Kidney (tissue), 14 donors: ENCODE measurements around the gene PRDM16. TPM values are rescaled to one million over a fixed set of nuclear protein-coding genes. Genes with fewer than 3 reads are reported as not detected.

ENCODE experiments used
- DNase-seq, 5 donors: peaks; one replicate each; pipeline ENCODE4 v3.0.0-alpha.2; 2013 to 2020
- FAIRE-seq: peaks from 2 replicates; lab custom pipeline; 2012; peaks lifted over from hg19 to GRCh38; lab: Jason Lieb, UNC
- H3K27ac ChIP-seq, 2 donors: one replicate each; pipeline ENCODE4 v1.7.0; 2013; ENCODE audit warnings: low read depth in 2 of 2, low read length in 2 of 2, inconsistent platforms in 1 of 2
- H3K27me3 ChIP-seq: one replicate; pipeline ENCODE4 v1.7.1; 2013; ENCODE audit warnings: low read length, inconsistent platforms; ENCODE audit not compliant: control insufficient read depth, insufficient read depth
- H3K36me3 ChIP-seq, 3 donors: one replicate each; pipeline versions ENCODE4 v1.7.0 to v1.7.1; 2013; ENCODE audit warnings: low read length in 3 of 3, control low read depth in 1 of 3, inconsistent platforms in 1 of 3; ENCODE audit not compliant: insufficient read depth in 3 of 3, control insufficient read depth in 2 of 3
- H3K4me1 ChIP-seq, 3 donors: one replicate each; pipeline versions ENCODE4 v1.7.0 to v1.7.1; 2013; ENCODE audit warnings: low read length in 3 of 3, inconsistent platforms in 1 of 3, low read depth in 1 of 3; ENCODE audit not compliant: control insufficient read depth in 2 of 3, insufficient read depth in 2 of 3
- H3K4me3 ChIP-seq, 3 donors: one replicate each; pipeline versions ENCODE4 v1.7.0 to v1.8.1; 2013; ENCODE audit warnings: low read length in 3 of 3, control low read depth in 1 of 3, inconsistent platforms in 1 of 3
- H3K9ac ChIP-seq, 3 donors: one replicate each; pipeline versions ENCODE4 v1.7.0 to v1.7.1; 2013; ENCODE audit warnings: low read length in 3 of 3, control low read depth in 1 of 3, inconsistent platforms in 1 of 3
- H3K9me3 ChIP-seq, 3 donors: one replicate each; pipeline versions ENCODE4 v1.7.0 to v1.7.1; 2013; ENCODE audit warnings: low read length in 3 of 3, control low read depth in 1 of 3, inconsistent platforms in 1 of 3; ENCODE audit not compliant: control insufficient read depth in 2 of 3, insufficient read depth in 1 of 3
- CTCF ChIP-seq: IDR thresholded peaks from 3 replicates; pipeline ENCODE4 v1.5.1; 2012; ENCODE audit warnings: mild to moderate bottlenecking, moderate library complexity, borderline replicate concordance; ENCODE audit not compliant: insufficient read depth; ENCODE audit errors: extremely low read depth
- intact Hi-C: fragments of 100-400 bp; cut with DNase I; formaldehyde crosslinking; loops from one replicate; pipeline ENCODE4 v1.11.1; 2022
- polyA plus RNA-seq: library from polyadenylated mRNA; stranded (reverse); fragments of 350-450 nt; fragmentation: Illumina TruSeq; extraction: RNeasy Lipid Tissue Mini Kit (QIAGEN cat#74804); gene quantifications from one replicate; pipeline ENCODE4 v1.2.3, GENCODE V29; 2014; ENCODE audit warnings: low read depth, low replicate concordance; ENCODE audit not compliant: insufficient read depth
- total RNA-seq: library from RNA; stranded (reverse); fragmentation: NEBNext Ultra II Directional; extraction: Animal tissue kit (Norgen Biotek cat#: 25700); gene quantifications from one replicate; pipeline ENCODE4 v1.2.1, GENCODE V29; 2021
- donor health status: control.
- donor health status: control.
- donor health status: control.
- donor health status: control.
- donor health status: control.
- donor health status: DM: yes; HTN: yes; CAD: no.
- donor health status: Normal renal cell carcinoma (clear cell type).

Gene PRDM16
- total and polyA plus RNA-seq, 2 donors from 2014 or later = 3.0 to 21.9 TPM

GRCh38 chr1:3310718-3311400, 241.9 kb downstream of the PRDM16 start:
- H3K9me3 ChIP-seq = peaks cover 0 to 2% (median 0%) of the 10 kb centered on the region in 3 donors
- H3K27ac ChIP-seq = no peak overlapping the region
- TF ChIP-seq CTCF = no peak
- no peak overlapping the region for H3K4me3 ChIP-seq
- no peaks in the 10 kb centered on the region for H3K36me3 ChIP-seq
- no peak overlapping the region for H3K9ac ChIP-seq
- H3K27me3 ChIP-seq = peaks cover 11% of the 10 kb centered on the region
- intact Hi-C loops = no loop called here
- DNase-seq (no peak), FAIRE-seq (no peak)
- peaks cover 0 to 19% (median 5%) of the 10 kb centered on the region in 3 donors for H3K4me1 ChIP-seq

GRCh38 chr1:3311711-3312110, 242.7 kb downstream of the PRDM16 start:
- FAIRE-seq (no peak), DNase-seq (no peak)
- H3K9me3 ChIP-seq = peaks cover 0 to 2% (median 0%) of the 10 kb centered on the region in 3 donors
- no peak overlapping the region for H3K9ac ChIP-seq
- H3K36me3 ChIP-seq = no peaks in the 10 kb centered on the region
- H3K27me3 ChIP-seq = peaks cover 16% of the 10 kb centered on the region
- H3K4me1 ChIP-seq = peaks cover 4 to 19% (median 5%) of the 10 kb centered on the region in 3 donors
- H3K4me3 ChIP-seq = no peak overlapping the region
- no peak for TF ChIP-seq CTCF
- H3K27ac ChIP-seq = no peak overlapping the region
- intact Hi-C loops = no loop called here

DNA sequence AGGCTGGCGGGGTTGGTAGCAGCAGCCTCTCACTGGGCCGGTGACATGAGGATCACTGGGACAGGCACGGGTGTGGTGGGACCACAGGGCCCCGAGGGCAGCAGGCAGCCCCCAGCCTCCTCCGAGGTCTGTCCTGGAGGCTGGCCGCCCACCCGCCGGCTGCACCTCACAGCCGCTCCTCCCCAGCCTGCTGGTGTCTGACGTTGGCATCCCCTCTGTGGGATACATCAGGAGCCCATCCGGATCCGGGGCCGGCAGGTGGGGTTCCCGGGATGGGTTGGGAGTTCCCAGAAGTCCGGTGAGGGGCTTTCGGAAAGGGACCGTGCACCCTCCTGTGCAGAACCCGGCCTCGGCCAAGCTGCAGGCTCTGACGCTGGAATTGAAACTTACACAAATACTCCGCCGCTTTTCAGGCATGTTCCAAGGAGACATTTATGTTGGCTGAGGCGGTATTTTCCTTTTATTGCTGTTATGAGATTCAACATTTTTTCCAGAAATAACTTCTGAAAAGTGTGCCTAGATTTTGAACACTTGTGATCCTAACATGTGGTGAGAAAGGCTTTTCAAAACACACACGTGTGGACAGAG, 243.4 kb downstream of the PRDM16 start:
- Histone ChIP-seq H3K27ac (peak overlapping the region; percentile 83 to 89), H3K36me3 (no peaks in the 10 kb centered on the region), H3K27me3 (peaks cover 20% of the 10 kb centered on the region), H3K9me3 (peaks cover 0 to 2% (median 0%) of the 10 kb centered on the region in 3 donors), H3K4me3 (no peak overlapping the region), H3K9ac (peak overlapping the region in 1 of 3 donors; percentile 60), H3K4me1 (peaks cover 4 to 19% (median 5%) of the 10 kb centered on the region in 3 donors)
- intact Hi-C loops = no loop called here
- DNase-seq = peak in 1 of 5 donors; percentile 81
- TF ChIP-seq CTCF = no peak
- FAIRE-seq = no peak
